DMS 273 treated with DMSO at 0.1 percent for 48 hours (cell line): ENCODE measurements around the gene UNC5B.

Experiments
- DNase-seq: peaks from one replicate; lab custom pipeline; 2025; lab: John Stamatoyannopoulos, UW

UNC5B gene

GRCh38 chr10:71223347-71224058 lies 11.1 kb downstream of the UNC5B start:
- no peak for DNase-seq

- peak; percentile 60 for DNase-seq
These were observed 13.1 kb downstream of the UNC5B start for GRCh38 chr10:71225291-71226058.

- no peak for DNase-seq
These were observed 16.7 kb downstream of the UNC5B start for GRCh38 chr10:71228875-71229675.

- no peak for DNase-seq
These were observed 17.6 kb downstream of the UNC5B start for GRCh38 chr10:71229726-71230655.

GRCh38 chr10:71230656-71231025 lies 18.3 kb downstream of the UNC5B start:
- DNase-seq = no peak

- peak; percentile 17 for DNase-seq
These were observed 18.8 kb downstream of the UNC5B start for GRCh38 chr10:71231206-71231605.

- peak; percentile 82 for DNase-seq
These were observed 20.0 kb downstream of the UNC5B start for GRCh38 chr10:71232089-71232998.

GRCh38 chr10:71233482-71233892 lies 21.1 kb downstream of the UNC5B start:
- DNase-seq = peak; percentile 43

- no peak for DNase-seq
These were observed 21.9 kb downstream of the UNC5B start for GRCh38 chr10:71234004-71234894.

- DNase-seq = peak; percentile 45
These were observed 22.8 kb downstream of the UNC5B start for GRCh38 chr10:71234970-71235685.

GRCh38 chr10:71235808-71236207 lies 23.4 kb downstream of the UNC5B start:
- DNase-seq = no peak

- DNase-seq = no peak
These were observed 23.9 kb downstream of the UNC5B start for GRCh38 chr10:71236286-71236685.

GRCh38 chr10:71236822-71237682 lies 24.7 kb downstream of the UNC5B start:
- no peak for DNase-seq

GRCh38 chr10:71237843-71238623 lies 25.7 kb downstream of the UNC5B start:
- DNase-seq = no peak

- no peak for DNase-seq
These were observed 26.3 kb downstream of the UNC5B start for GRCh38 chr10:71238626-71239025.

- no peak for DNase-seq
These were observed 27.0 kb downstream of the UNC5B start for GRCh38 chr10:71239131-71239915.
